ENCODE results near the gene LSM12.

DNA sequence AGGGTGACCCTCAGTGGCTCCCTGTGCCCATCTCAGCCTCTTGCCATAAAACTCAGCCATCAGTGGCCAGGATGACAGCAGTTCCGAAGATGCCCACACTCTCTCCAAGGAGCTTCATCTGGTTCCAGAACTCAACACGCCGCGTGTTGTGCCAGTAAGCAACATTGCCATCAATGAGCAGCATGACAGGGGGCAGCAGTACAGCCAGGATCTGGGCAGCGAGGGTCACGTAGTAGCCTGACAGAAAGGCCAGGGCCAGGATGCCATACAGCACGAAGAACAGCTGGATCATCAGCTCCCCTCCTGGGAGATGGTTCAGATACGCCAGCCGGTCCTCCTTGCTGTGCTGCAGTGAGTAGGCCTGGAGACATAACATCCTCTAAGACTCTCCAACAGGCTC, 54.6 kb downstream of the LSM12 start:
- TF ChIP-seq, protein P1, sequence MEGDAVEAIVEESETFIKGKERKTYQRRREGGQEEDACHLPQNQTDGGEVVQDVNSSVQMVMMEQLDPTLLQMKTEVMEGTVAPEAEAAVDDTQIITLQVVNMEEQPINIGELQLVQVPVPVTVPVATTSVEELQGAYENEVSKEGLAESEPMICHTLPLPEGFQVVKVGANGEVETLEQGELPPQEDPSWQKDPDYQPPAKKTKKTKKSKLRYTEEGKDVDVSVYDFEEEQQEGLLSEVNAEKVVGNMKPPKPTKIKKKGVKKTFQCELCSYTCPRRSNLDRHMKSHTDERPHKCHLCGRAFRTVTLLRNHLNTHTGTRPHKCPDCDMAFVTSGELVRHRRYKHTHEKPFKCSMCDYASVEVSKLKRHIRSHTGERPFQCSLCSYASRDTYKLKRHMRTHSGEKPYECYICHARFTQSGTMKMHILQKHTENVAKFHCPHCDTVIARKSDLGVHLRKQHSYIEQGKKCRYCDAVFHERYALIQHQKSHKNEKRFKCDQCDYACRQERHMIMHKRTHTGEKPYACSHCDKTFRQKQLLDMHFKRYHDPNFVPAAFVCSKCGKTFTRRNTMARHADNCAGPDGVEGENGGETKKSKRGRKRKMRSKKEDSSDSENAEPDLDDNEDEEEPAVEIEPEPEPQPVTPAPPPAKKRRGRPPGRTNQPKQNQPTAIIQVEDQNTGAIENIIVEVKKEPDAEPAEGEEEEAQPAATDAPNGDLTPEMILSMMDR (IDR thresholded peaks at IDR 0.05), result no peak
- TF ChIP-seq ZFX (IDR thresholded peaks at IDR 0.05; ENCODE audit: borderline replicate concordance), result no peak
